Middle frontal gyrus (tissue), 1 donor: ENCODE measurements around the gene KCNK3.

Source experiments
- DNase-seq: peaks from one replicate; pipeline ENCODE4 v3.0.0-alpha.2; 2015; ENCODE audit warnings: low spot score; ENCODE audit errors: extremely low spot score

The KCNK3 gene

GRCh38 chr2:26778507-26778906 lies 86.0 kb downstream of the KCNK3 start:
- DNase-seq: no peak

GRCh38 chr2:26780203-26780760 lies 87.8 kb downstream of the KCNK3 start:
- DNase-seq: no peak
